Measurements from ENCODE around the gene BUB1B. TPM values are rescaled to one million over a fixed set of nuclear protein-coding genes. Genes with fewer than 3 reads are reported as not detected.

BUB1B gene
- total RNA-seq, 1 experiment from 2014 or later: 83.2 TPM

DNA sequence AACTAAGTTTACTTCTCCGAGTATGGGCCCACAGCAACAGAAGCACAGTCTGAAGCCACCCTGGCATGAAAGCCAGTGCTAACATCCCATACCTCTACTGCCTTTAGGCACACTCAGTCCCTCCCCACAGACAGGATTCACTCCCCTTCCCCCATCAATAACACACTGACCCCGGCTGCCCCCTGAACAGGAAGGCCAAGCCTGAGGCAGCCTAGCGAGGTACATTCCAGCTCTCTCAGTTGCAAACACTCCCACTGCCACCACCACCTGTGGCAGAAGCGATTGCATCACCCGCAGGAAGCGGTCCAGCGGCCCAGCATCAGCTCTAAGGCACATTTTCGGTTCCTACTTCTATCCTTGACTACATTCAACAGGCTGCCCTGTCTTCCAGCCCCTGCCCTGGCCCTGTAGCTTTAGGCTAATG lies 45.2 kb upstream of the BUB1B start:
- Histone ChIP-seq H3K18ac (ENCODE audit: insufficient read length, low read depth, low read length) (no peak overlapping the region), H3K4me1 (ENCODE audit: insufficient read depth, low read length) (no peaks in the 10 kb centered on the region; the same call in 1 of the 2 replicates), H2AK5ac (ENCODE audit: insufficient read length, low read length) (no peak overlapping the region), H2BK5ac (ENCODE audit: insufficient read length, low read length) (no peak overlapping the region), H3K56ac (ENCODE audit: insufficient read length, low read depth, low read length) (no peak overlapping the region), H4K5ac (ENCODE audit: insufficient read length, low read depth, low read length) (no peak overlapping the region), H2BK12ac (ENCODE audit: insufficient read length, low read depth, low read length) (no peak overlapping the region), H2BK15ac (ENCODE audit: low read depth, low read length) (no peak overlapping the region), H3K9ac (ENCODE audit: extremely low read depth, insufficient read length, low read length) (no peak overlapping the region), H3T11ph (ENCODE audit: low read length) (no peak overlapping the region), H3K14ac (ENCODE audit: insufficient read depth, low read length) (no peak overlapping the region), H3K23ac (ENCODE audit: insufficient read length, low read depth, low read length) (no peak overlapping the region), H3K27ac (ENCODE audit: insufficient read length, low read depth, low read length) (no peak overlapping the region), H3K79me1 (ENCODE audit: insufficient read depth, low read depth, low read length, poor library complexity, severe bottlenecking) (no peaks in the 10 kb centered on the region), H2BK20ac (ENCODE audit: low read depth, low read length, poor library complexity, severe bottlenecking) (no peak overlapping the region), H3K27me3 (ENCODE audit: insufficient read depth, low read length) (no peaks in the 10 kb centered on the region), H3K4ac (ENCODE audit: low read depth, low read length) (no peak overlapping the region), H2AFZ (ENCODE audit: low read length) (no peak overlapping the region), H3K4me2 (ENCODE audit: insufficient read depth, insufficient read length, low read length) (no peak overlapping the region), H4K20me1 (ENCODE audit: control insufficient read depth, insufficient read depth, insufficient read length) (no peaks in the 10 kb centered on the region), H3K79me2 (ENCODE audit: insufficient read depth, low read length) (no peaks in the 10 kb centered on the region), H4K8ac (replicated peaks; ENCODE audit: insufficient read length, low read depth, low read length) (no peak overlapping the region), H3K9me3 (ENCODE audit: control insufficient read depth, low read depth, low read length) (no peaks in the 10 kb centered on the region), H3K23me2 (ENCODE audit: insufficient read length, low read depth, low read length, poor library complexity, severe bottlenecking) (no peaks in the 10 kb centered on the region), H2BK120ac (ENCODE audit: low read depth, low read length, poor library complexity, severe bottlenecking) (no peak overlapping the region), H4K91ac (ENCODE audit: insufficient read length, low read depth, low read length) (no peak overlapping the region)
- TF ChIP-seq, protein P1, sequence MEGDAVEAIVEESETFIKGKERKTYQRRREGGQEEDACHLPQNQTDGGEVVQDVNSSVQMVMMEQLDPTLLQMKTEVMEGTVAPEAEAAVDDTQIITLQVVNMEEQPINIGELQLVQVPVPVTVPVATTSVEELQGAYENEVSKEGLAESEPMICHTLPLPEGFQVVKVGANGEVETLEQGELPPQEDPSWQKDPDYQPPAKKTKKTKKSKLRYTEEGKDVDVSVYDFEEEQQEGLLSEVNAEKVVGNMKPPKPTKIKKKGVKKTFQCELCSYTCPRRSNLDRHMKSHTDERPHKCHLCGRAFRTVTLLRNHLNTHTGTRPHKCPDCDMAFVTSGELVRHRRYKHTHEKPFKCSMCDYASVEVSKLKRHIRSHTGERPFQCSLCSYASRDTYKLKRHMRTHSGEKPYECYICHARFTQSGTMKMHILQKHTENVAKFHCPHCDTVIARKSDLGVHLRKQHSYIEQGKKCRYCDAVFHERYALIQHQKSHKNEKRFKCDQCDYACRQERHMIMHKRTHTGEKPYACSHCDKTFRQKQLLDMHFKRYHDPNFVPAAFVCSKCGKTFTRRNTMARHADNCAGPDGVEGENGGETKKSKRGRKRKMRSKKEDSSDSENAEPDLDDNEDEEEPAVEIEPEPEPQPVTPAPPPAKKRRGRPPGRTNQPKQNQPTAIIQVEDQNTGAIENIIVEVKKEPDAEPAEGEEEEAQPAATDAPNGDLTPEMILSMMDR (conservative IDR thresholded peaks at IDR 0.05): no peak
- Mint-ChIP-seq H3K4me1 (peaks cover 26 to 38% of the 10 kb centered on the region in 2 experiments), H3K36me3 (ENCODE audit: insufficient read depth in 1 of 3, low read depth in 3 of 3) (no peaks in the 10 kb centered on the region), H3K4me3 (peak overlapping the region in 1 of 2 experiments; percentile 17; a peak in 2 of 5 replicates), H3K9me3 (no peaks in the 10 kb centered on the region; a peak in 1 of 5 replicates), H3K27ac (peak overlapping the region in 2 of 3 experiments; percentile 33 to 84; a peak in 3 of 7 replicates), H3K27me3 (ENCODE audit: low read depth) (no peaks in the 10 kb centered on the region)
- no CpG with 5 or more reads among the region's 8 CpGs for WGBS (ENCODE audit: extremely low coverage, insufficient read length, low lambda C conversion rate)
- peak; percentile 67 for DNase-seq

Measured in H9 (cell line).